Measurements from ENCODE around the gene LRRC36.

LRRC36 gene

GRCh38 chr16:67388591-67388990, 62.0 kb downstream of the LRRC36 start:
- no peaks in the 10 kb centered on the region for H3K9me3 ChIP-seq (ENCODE audit: control insufficient read depth, insufficient read depth, low read length)
- H3K36me3 ChIP-seq (ENCODE audit: control insufficient read depth, low read length): no peaks in the 10 kb centered on the region
- no peak overlapping the region for H3K4me3 ChIP-seq (ENCODE audit: low read length)
- H3K4me1 ChIP-seq (ENCODE audit: control insufficient read depth, low read length): no peaks in the 10 kb centered on the region
- H3K4me2 ChIP-seq (ENCODE audit: low read length): no peak overlapping the region
- no peaks in the 10 kb centered on the region for H4K20me1 ChIP-seq (ENCODE audit: control insufficient read depth, insufficient read depth, low read depth, low read length)
- H3K27ac ChIP-seq (ENCODE audit: low read depth, low read length): no peak overlapping the region
- no peaks in the 10 kb centered on the region for H3F3A ChIP-seq (ENCODE audit: control insufficient read depth, insufficient read depth)
- TF ChIP-seq CTCF (IDR thresholded peaks at IDR 0.05; ENCODE audit: low read depth, low read length, poor library complexity, severe bottlenecking) (no peak), EZH2phosphoT487 (IDR thresholded peaks at IDR 0.05; ENCODE audit: borderline replicate concordance, low read length) (no peak)
- H3K9me2 ChIP-seq (replicated peaks; ENCODE audit: control insufficient read depth, low read length): no peaks in the 10 kb centered on the region
- H3K27me3 ChIP-seq (ENCODE audit: control insufficient read depth, low read length): peaks cover 13% of the 10 kb centered on the region
- no peaks in the 10 kb centered on the region for H3K79me2 ChIP-seq (ENCODE audit: control insufficient read depth, low read length)

GRCh38 chr16:67389911-67390815, 63.5 kb downstream of the LRRC36 start:
- Histone ChIP-seq H3K9me2 (replicated peaks; ENCODE audit: control insufficient read depth, low read length) (no peaks in the 10 kb centered on the region), H3K27me3 (ENCODE audit: control insufficient read depth, low read length) (peaks cover 26% of the 10 kb centered on the region), H3K4me1 (ENCODE audit: control insufficient read depth, low read length) (no peaks in the 10 kb centered on the region), H3K27ac (ENCODE audit: low read depth, low read length) (no peak overlapping the region), H3K36me3 (ENCODE audit: control insufficient read depth, low read length) (no peaks in the 10 kb centered on the region), H3F3A (ENCODE audit: control insufficient read depth, insufficient read depth) (no peaks in the 10 kb centered on the region), H3K4me2 (ENCODE audit: low read length) (no peak overlapping the region), H3K4me3 (ENCODE audit: low read length) (no peak overlapping the region), H3K9me3 (ENCODE audit: control insufficient read depth, insufficient read depth, low read length) (no peaks in the 10 kb centered on the region), H4K20me1 (ENCODE audit: control insufficient read depth, insufficient read depth, low read depth, low read length) (no peaks in the 10 kb centered on the region), H3K79me2 (ENCODE audit: control insufficient read depth, low read length) (no peaks in the 10 kb centered on the region)
- TF ChIP-seq CTCF (IDR thresholded peaks at IDR 0.05; ENCODE audit: low read depth, low read length, poor library complexity, severe bottlenecking) (no peak), EZH2phosphoT487 (IDR thresholded peaks at IDR 0.05; ENCODE audit: borderline replicate concordance, low read length) (no peak)

- peaks cover 27% of the 10 kb centered on the region for H3K27me3 ChIP-seq (ENCODE audit: control insufficient read depth, low read length)
- no peaks in the 10 kb centered on the region for H3K9me2 ChIP-seq (replicated peaks; ENCODE audit: control insufficient read depth, low read length)
- no peaks in the 10 kb centered on the region for H4K20me1 ChIP-seq (ENCODE audit: control insufficient read depth, insufficient read depth, low read depth, low read length)
- H3K9me3 ChIP-seq (ENCODE audit: control insufficient read depth, insufficient read depth, low read length): no peaks in the 10 kb centered on the region
- no peaks in the 10 kb centered on the region for H3K79me2 ChIP-seq (ENCODE audit: control insufficient read depth, low read length)
- H3K4me3 ChIP-seq (ENCODE audit: low read length): no peak overlapping the region
- no peak overlapping the region for H3K27ac ChIP-seq (ENCODE audit: low read depth, low read length)
- H3K4me1 ChIP-seq (ENCODE audit: control insufficient read depth, low read length): no peaks in the 10 kb centered on the region
- no peaks in the 10 kb centered on the region for H3F3A ChIP-seq (ENCODE audit: control insufficient read depth, insufficient read depth)
- no peak overlapping the region for H3K4me2 ChIP-seq (ENCODE audit: low read length)
- TF ChIP-seq CTCF (IDR thresholded peaks at IDR 0.05; ENCODE audit: low read depth, low read length, poor library complexity, severe bottlenecking) (no peak), EZH2phosphoT487 (IDR thresholded peaks at IDR 0.05; ENCODE audit: borderline replicate concordance, low read length) (no peak)
- no peaks in the 10 kb centered on the region for H3K36me3 ChIP-seq (ENCODE audit: control insufficient read depth, low read length)
Observed at GRCh38 chr16:67390816-67391423, 64.3 kb downstream of the LRRC36 start.
